NCI-H1694 (cell line): ENCODE results near the gene COL4A4.

Source experiments
- DNase-seq: peaks from one replicate; lab custom pipeline; 2025; lab: John Stamatoyannopoulos, UW

Gene COL4A4

DNA sequence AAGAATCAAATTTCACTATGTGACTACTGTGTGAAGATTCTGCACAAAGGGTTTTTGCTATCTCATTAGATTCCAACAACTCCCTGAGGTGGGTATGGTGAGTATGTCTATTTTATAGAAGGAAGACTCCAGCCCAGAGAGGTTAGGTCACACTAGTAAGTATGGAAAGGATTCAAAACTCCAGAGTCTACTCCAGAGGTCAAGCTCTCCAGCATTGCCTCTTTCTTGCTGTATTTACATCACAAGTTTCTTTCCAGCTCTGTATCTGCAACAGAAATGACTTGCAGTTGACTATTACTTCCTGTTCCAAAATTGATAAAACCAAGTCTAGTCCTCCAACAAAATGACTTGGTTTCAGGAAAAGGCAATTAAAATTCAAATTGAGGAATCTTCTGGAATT lies 2.1 kb downstream of the COL4A4 start:
- DNase-seq, result no peak

DNA sequence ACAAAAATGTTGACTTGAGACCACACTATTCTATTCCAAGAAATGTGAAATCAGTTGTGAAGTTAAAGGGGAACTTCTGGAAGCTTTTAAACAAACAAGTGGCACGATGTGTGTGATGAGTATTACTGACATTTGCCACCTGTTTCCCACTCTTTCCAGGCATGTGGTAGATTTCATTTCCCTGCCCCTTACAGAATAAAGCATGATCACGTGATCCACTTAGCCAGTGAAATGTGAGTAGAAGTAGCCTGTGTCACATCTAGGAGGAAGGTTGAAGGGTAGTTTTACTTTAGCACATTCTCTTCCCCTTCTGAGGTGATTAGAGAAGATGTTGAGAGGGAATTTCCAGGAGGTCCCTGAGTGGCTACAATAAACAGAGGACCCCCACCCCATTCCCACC lies 3.8 kb downstream of the COL4A4 start:
- no peak for DNase-seq

DNA sequence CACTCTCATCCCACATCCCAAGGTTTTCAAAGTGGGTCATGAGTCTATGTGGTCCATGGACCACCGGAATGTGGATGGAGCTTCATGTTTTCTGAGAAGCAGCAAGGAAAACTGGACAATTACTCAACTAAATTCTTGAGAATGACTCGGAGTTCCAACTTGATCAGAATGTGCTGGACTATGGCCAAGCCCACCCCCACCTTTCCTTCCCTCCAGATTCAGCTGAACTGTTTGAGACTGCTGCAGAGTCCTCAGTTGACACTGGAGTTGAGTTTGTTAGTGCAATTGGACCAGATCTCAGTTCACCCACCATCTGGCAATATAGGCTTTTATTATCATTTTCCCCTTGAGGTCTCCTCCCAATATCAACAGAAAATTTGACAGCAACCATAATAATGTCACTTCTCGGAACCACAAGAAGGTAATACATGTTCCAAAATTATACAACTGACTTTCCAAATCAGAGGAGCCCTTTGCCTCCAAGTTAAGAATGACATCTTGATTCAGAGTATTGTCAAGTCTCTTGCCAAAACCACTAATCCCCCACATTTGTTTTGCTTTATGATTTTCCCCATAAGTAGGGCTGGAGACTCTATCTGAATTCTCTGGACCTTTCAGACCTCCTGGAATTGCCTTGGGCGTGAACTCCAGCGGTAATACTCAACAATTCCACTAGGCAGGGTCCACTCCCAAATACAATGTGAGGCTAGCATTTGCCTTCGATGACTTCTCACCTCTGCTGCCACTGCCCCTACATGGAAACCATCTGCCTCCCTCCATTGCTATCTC lies 8.8 kb downstream of the COL4A4 start:
- no peak for DNase-seq

DNA sequence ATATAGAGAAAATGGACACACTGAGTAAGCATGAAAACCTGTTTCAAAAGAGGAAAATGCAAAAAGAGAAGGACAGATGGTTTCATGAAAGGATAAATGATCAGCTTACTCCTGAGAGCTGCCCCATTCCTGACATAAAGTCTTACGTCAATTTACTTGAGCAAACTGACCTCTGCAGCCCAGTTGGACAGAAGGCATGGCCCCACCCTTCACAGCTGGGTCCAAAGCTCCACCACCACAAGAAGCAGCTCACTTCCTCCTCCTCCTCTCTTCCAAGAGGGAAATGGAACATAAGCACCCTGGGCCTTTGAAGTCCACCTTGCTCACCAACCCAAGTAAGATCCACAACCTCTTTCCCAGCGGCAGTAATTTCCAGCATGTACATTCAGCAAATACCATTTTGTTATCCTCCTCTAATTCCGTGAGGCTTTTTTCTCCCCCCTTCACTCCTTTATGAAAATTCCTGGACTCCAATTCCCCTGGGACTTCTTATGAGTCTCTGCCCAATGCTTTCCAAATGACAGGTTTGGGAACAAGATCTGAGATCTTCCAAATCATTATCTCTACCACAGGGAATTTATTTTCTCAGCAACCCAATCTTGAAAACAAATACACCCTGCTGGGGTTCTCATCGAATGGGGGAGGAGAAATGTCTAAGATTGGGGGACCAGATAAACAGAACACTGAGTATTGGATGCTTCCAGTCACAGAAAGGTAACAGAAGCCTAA lies 10.1 kb downstream of the COL4A4 start:
- no peak for DNase-seq

DNA sequence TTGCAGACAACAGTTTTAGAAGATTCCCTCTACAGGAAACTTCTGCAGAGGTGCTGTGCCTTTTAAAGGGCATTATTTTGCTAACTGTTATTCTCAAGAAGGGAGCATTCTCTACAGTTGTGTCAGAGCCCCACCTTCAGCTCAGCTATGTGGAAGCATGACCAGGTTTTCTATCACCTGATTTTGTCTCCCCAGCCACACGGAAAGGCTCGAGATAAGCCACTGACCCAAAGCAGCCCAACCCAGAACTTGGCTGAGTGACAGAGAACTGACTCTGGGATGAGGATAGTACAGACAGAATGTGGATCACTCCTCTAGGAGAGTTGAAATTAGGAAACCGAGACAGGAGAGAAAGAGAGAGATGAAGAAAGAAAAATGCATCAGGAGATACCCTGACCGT lies 10.7 kb downstream of the COL4A4 start:
- DNase-seq, result no peak

DNA sequence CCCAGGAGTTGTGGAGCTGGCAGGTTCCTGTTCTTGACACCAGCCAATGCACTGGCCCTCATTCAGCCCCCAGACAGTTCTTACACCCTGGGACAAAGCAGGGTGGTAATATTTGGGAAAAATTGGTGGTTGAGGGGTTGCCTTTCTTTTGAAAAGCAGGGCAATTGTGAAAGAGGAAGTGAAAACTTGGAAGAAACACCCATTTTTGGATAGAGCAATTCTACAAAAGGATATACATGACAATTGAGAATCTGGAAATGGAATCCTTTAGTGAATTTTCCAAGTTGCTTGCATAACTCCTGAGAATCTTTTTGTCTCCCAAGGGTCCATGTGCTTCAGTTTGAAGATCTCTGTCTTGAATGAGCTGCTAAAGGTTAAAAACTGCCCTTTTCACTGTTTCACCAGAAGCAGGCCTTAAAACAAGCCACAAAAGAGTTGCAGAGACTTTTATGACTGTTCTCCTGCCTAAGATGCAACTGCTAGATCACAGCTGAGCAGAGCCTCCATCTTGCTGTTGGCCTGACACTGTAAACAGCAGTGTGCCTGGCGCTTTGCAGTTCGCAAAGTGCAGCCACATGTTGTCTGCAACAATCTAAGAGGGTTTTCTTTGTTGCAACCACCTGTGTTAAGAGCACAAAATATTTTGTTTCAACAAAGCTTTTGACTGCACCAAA lies 11.8 kb downstream of the COL4A4 start:
- no peak for DNase-seq

DNA sequence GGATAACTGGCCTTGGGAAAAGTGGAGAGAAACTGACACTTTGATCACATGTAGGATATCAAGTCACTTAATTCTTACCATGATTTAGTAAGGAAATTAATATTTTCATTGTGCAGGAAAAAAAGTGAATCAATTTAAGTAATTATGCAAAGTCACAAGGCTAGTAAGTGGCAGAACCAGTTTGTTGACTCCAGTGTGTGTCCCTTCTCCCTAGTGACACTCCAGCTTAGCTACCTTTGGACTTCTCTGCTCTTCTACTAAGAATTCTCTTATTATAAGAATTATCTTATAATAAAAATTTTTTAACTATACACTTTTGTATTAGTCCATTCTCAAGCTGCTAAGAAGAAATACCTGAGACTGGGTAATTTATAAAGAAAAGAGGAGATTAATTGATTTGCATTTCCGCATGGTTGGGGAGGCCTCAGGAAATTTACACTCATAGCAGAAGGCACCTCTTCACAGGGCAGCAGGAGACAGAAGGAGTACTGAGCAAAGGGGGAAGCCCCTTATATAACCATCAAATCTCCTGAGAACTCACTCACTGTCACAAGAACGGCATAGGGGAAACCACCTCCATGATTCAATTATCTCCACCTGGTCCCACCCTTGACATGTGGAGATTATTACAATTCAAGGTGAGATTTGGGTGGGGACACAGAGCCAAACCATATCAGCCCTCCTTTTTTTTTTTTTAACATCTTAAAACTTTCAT lies 13.6 kb downstream of the COL4A4 start:
- DNase-seq, result no peak

DNA sequence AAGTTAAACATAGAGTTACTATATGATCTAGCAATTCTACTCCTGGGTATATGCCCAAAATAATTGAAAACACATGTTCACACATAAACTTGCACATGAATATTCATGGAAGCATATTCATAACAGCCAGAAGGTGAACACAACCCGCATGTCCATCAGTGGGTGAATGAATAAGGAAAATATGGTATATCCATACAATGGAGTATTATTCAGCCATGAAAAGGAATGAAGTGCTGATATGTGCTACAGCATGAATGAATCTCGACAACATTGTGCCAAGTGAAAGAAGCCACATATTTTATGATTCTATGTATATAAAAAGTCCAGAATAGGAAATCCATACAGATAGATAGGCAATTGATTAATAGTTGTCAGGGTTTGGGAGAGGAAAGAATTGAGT lies 15.9 kb downstream of the COL4A4 start:
- DNase-seq, result no peak

DNA sequence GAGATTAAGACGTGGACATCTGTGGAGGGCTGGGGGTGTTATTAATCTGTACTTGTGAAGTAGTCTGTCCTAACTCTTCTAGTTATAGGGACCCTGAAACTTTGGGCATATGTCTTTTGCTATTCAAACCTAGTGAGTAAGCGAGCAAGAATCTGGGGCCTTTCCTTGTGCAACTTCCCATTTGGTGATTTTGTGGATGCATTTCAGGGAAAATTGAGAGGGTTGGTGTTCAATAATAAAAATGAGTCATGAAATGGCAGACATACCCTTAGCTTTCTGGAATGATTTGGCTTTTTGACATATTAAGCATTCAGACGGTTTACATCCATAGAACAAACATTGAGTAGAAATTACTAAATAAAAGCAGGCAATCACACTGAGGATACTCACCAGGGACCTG lies 17.0 kb downstream of the COL4A4 start:
- no peak for DNase-seq

DNA sequence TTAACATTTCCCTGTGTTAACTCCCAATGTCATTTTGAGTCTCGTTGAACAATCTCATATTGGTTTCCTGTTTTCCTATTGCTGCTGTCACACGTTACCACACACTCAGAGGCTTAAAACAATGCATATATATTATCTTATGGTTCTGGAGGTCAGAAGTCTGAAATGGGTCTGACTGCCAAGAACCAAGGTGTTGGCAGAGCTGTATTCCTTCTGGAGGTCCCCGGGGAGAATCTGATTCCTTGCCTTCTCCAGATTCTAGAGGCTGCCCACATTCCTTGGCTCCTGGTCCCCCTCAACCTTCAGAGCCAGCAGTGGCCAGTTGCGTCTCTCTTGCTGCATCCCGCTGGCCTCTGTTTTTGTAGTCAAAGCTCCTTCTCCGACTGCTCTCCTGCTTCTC lies 17.5 kb downstream of the COL4A4 start:
- DNase-seq, result no peak

DNA sequence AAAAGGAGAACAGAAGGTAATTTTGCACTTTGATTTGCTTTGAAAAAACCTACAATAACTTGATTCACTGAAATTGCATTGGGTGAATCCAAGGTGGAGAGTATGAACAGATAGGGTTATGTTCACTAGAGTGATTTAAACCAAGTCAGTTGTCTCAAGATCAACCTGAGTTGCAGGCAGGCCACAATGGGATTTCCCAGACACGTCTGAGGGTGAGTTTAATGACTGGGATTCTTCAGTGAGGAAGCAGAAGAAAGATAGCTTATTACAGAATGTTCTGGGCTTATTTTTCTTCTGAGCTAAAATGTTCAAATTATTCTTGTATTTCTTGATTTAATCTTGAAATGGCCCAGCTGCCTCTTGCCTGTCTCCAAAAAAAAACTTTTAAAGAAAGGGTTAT lies 20.1 kb downstream of the COL4A4 start:
- no peak for DNase-seq

DNA sequence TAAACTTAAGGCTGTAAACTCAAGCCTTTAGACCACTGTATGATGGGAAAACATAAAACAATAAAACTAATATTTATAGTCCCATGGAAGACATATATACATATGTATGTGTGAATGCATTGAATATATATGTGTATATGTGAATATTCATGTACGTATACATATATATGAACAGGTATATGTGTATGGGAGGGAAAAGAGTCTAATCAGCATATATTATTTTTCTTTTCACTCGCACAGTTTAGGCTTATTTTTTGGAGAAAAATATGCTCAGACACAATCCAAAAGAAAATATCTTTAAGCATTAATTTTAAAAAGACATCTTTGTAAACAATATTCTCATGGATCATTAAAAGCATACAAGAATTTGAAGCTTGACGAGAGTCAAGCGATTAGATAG lies 22.7 kb downstream of the COL4A4 start:
- no peak for DNase-seq

DNA sequence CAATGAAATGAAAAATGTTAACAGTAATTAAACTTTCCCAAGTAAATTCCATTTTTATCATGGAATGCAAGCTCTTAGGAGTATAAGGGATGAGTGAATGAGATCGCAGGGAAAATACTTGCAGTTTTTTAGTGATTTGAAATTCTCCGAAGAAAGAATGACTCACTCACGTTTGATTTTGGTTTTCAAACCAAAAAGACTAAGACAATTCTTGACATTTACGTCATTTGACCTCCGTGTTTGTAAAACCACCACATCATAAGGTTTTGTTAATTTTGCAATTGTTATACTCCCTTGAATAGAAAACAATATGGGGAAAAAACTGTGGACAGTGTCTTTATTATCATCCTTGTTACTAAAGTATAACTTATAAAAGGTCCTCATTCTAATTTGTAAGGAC lies 29.4 kb downstream of the COL4A4 start:
- no peak for DNase-seq

DNA sequence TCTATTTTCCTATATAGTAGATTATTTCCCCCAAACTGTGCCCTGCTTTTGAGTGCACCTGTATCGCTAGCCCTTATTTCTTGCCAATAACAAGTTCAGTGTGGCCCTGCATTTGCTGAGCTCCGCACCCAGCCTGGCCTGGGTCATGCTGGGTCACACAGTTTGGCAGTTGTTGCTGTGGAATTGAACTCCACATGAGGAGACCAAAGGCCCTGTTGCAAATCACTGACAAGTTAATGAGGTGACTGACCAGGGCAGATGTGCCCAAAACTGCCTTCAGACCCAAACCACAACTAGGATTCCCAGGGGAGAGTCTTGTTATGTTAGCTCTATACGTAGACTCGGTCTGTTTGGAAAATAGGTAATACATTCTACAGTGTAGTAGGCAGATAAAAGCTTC lies 31.0 kb downstream of the COL4A4 start:
- DNase-seq, result no peak

DNA sequence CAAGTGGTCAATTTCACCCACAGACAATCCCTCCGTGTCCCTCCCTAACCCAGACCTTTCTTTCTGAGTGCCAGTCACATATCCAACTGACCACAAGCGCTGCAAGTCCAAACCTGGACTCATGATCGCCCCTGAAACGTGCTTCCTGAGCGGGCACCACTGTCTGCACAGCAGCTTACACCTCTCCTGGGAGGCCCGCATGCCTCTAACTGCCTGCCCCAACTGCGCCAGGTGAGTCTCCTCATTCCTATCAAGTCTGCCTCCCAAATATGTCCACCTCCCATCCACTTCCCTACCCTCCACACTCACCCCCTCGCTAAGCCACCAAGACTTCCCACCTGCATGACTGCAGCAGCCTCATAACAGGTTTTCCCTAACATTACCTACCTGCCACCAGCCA lies 33.4 kb downstream of the COL4A4 start:
- no peak for DNase-seq

DNA sequence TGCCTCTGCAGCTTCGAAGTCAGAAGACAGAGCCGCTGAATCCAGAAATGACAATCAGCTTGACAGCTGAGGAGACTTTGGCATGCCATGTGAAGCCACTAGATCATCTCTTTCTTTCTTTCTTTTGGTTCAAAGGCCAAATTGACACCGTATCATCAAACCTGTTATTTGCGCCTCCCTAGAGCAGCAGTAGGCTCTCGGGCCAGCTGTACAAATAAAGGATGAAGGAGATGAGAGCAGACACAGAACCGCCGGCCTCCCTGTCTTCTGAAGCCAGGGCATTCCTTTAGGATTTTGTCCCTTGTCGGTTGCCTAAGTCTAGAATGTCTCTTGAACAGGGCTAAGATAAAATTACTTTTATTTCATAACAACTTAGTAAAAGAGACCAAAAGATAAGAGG lies 36.8 kb downstream of the COL4A4 start:
- no peak for DNase-seq

DNA sequence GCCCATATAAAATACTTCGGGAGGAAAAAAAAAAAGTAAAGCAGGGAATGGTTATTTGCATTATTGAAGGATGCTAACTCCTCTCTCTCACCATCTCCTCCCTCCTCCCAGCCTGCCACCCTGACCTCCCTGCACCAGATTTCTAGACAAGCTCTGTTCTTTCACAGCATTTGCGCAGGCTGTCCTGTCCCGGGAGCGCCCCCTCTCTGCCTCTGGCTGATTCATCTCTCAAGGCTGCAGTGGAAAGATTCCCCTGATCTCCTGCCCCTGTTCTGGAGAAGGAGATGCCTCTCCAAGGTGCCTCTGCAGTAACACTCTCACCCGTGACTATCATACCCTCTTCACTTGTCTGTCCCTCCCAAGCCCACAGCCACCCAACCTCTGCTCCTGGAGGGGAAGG lies 38.5 kb downstream of the COL4A4 start:
- no peak for DNase-seq

DNA sequence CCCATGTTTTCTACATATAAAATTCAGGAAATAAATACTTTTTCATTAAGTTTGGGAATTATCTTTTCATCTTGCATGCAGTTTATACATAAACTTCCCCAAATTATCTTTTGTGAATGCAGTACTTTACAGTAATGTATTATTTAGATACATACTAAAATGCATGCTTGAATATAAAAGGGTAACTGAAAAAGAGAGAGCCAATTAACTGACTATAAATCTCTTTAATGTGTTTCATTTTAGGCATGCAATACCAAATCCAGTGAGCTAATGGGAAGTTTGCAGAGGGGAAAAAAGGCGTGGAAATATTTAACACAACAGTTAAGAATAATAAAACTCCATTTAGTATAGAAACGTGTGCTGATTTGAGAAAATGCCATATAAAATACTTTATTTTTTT lies 39.2 kb downstream of the COL4A4 start:
- DNase-seq, result no peak

DNA sequence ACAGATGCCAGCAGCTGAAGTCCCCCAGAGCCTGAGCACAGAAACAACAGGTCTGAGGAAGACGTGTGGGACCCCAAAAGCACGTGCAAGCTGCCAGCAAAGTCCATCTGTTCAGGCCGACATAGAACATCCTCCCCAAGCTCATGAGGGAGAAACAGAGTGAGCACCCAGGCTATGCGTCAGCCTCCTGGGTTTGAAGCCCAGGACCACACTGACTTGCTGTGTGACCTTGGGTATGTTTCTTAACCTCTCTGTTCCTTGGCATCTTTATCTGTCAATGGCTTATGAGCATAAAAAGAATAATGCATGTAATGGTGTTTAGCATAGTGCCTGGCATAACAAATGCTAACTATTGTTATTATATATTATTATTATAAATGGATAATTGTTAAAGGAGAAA lies 40.3 kb downstream of the COL4A4 start:
- no peak for DNase-seq

DNA sequence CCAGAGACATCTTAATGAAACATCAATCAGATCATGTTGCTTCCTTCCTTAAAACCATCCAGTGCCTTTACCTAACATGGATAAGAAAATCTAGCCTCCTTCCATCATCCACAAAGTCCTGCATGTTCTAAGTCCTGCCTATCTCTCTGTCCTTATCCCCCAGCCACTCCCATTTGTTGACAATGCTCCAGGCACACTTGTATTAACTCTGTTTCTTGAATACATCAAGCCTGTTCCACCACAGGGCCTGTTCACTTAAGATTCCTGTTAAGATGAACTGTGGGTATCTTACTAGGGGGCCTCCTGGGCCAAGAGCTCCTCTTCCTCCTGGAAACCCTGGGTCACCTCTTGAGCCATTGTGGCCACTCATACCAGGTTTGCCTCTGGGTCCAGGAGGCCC lies 45.7 kb downstream of the COL4A4 start:
- no peak for DNase-seq

DNA sequence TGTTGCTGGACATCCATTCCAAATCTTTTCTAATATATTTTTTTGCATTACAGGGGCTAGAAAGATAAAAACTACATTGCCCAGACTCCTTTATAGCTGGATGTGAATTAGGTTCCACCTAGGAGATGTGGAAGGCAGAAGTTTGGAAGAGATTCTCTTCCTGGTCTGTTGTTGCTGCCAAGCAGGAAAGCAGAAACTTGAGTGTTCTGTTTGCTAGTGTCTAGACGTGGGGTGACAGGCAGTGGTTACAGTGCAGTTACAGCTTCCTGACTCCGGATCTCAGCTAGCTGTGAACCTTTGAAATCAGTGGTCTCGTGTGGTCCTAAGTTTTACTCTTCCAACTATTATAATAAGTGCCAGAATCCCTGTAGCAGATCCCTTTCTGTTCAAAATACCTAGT lies 46.2 kb downstream of the COL4A4 start:
- no peak for DNase-seq

DNA sequence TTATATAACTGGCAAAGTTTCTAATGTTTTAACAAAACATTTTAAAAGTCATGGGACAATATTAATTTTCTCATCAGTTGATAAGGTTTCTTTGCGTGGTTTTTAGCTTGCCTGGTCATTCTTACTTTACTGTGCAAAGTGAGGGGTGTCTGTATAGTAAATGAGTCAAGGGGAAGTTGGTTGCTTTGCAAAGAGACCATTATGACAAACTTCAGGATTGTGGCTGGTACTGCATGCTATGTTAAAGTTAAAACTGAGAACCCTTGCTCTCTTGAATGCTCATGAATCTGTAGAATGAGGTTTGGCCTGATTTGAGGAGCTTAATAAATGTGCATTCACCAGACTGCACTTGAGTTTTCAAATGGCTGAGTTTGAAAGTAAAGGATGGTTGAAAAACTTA lies 47.0 kb downstream of the COL4A4 start:
- DNase-seq, result no peak

DNA sequence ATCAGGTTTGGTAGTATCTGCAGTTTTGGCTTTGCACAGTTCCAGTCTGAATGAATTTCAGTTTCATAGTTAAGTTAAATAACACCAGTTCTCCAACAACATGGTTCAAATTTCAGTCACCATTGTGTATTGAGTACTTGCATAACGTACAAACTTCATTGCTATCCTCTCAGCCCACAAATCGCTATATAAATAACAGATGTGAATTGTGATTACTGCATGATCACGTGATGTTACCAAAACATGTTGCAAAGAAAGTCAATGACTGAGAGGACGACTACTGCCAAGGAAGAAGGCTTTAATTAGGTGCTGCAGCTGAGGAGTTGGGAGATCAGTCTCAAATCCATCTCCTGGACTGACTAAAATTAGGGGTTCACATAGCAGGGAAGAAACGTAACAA lies 48.2 kb downstream of the COL4A4 start:
- no peak for DNase-seq
